SU-DHL-6 (cell line): ENCODE data around the gene ZGRF1.

ENCODE experiments used
- H2AFZ ChIP-seq: fragments of 200-600 bp; sonication (generic); 2 replicates; pipeline ENCODE4 v1.6.1; 2014; ENCODE audit warnings: low read depth, mild to moderate bottlenecking, moderate library complexity, mixed read lengths, antibody characterized with exemption, low read length; ENCODE audit not compliant: severe bottlenecking
- H3F3A ChIP-seq: fragments of 200-600 bp; shearing (Covaris generic); 2 replicates; pipeline ENCODE4 v1.6.0; 2016; ENCODE audit warnings: antibody characterized with exemption, mild to moderate bottlenecking; ENCODE audit not compliant: insufficient read depth
- H3K27ac ChIP-seq: fragments of 200-600 bp; sonication (generic); 2 replicates; pipeline ENCODE4 v1.5.1; 2016; ENCODE audit warnings: low read depth, mild to moderate bottlenecking, low read length, moderate library complexity, mixed read lengths
- H3K27me3 ChIP-seq: fragments of 200-600 bp; sonication (generic), shearing (Covaris generic); 2 replicates; pipeline ENCODE4 v1.6.0; 2014; ENCODE audit warnings: mild to moderate bottlenecking, low read length
- H3K36me3 ChIP-seq: fragments of 200-600 bp; sonication (generic); 2 replicates; pipeline ENCODE4 v1.6.1; 2014; ENCODE audit warnings: mild to moderate bottlenecking, low read length, mixed read lengths
- H3K4me2 ChIP-seq: fragments of 300-600, 200-600 bp; shearing (Covaris generic), sonication (generic); 2 replicates; pipeline ENCODE4 v1.6.0; 2014; ENCODE audit warnings: low read length, low read depth, mild to moderate bottlenecking; ENCODE audit not compliant: poor library complexity, severe bottlenecking
- H3K4me3 ChIP-seq: fragments of 200-600 bp; sonication (generic); 2 replicates; pipeline ENCODE4 v1.5.1; 2014; ENCODE audit warnings: antibody characterized with exemption, low read length, mild to moderate bottlenecking, mixed read lengths; ENCODE audit not compliant: insufficient read depth, poor library complexity, severe bottlenecking
- H3K79me2 ChIP-seq: fragments of 200-600 bp; sonication (generic); 2 replicates; pipeline ENCODE4 v1.6.1; 2014; ENCODE audit warnings: mild to moderate bottlenecking, low read length, moderate library complexity; ENCODE audit not compliant: insufficient read depth
- H3K9ac ChIP-seq: fragments of 200-600 bp; sonication (generic); 2 replicates; pipeline ENCODE4 v1.7.0; 2014; ENCODE audit warnings: mild to moderate bottlenecking, low read length
- H3K9me2 ChIP-seq: fragments of 200-600 bp; sonication (generic); replicated peaks from 2 replicates; pipeline ENCODE4 v1.6.1; 2014; ENCODE audit warnings: low read length; ENCODE audit not compliant: insufficient read depth
- H3K9me3 ChIP-seq: fragments of 200-600 bp; sonication (generic); 2 replicates; pipeline ENCODE4 v1.6.1; 2014; ENCODE audit warnings: low read length, mixed read lengths; ENCODE audit not compliant: insufficient read depth
- H4K20me1 ChIP-seq: fragments of 200-600 bp; sonication (generic); 2 replicates; pipeline ENCODE4 v1.6.1; 2014; ENCODE audit warnings: low read depth, mild to moderate bottlenecking, antibody characterized with exemption, low read length, moderate library complexity, mixed read lengths
- EZH2phosphoT487 ChIP-seq: fragments of 200-600 bp; sonication (generic), shearing (Covaris generic); conservative IDR thresholded peaks from 2 replicates; pipeline ENCODE4 v1.6.1; 2018; ENCODE audit warnings: mild to moderate bottlenecking, antibody characterized with exemption, low read length, moderate library complexity, mixed read lengths
- TF ChIP-seq, protein P1 (sequence below): fragments of 200-600 bp; sonication (generic); IDR thresholded peaks from one replicate; pipeline ENCODE4 v1.5.1; 2017; ENCODE audit warnings: antibody characterized with exemption, mild to moderate bottlenecking, low read length, moderate library complexity; ENCODE audit not compliant: insufficient read depth, poor library complexity, severe bottlenecking

ZGRF1 gene

DNA sequence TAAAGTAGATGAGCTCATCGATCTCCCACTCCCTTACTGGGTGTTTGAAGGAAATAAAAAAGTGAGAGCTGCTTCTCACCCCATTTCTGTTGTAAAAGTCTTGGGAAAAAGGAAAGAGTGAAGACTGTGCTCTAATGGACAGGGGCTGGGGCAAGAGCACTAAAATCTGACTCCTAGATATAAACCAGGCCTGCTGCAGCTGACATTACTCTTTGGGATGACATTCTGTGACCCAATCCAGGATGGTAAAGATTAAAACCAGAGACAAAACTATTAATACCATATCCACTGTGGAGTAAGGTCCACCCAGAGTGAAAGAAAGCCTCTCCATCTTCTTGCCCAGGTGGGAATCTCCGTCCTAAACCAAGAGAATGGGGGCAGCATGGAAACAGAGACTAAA, 100.6 kb downstream of the ZGRF1 start:
- TF ChIP-seq, protein P1, sequence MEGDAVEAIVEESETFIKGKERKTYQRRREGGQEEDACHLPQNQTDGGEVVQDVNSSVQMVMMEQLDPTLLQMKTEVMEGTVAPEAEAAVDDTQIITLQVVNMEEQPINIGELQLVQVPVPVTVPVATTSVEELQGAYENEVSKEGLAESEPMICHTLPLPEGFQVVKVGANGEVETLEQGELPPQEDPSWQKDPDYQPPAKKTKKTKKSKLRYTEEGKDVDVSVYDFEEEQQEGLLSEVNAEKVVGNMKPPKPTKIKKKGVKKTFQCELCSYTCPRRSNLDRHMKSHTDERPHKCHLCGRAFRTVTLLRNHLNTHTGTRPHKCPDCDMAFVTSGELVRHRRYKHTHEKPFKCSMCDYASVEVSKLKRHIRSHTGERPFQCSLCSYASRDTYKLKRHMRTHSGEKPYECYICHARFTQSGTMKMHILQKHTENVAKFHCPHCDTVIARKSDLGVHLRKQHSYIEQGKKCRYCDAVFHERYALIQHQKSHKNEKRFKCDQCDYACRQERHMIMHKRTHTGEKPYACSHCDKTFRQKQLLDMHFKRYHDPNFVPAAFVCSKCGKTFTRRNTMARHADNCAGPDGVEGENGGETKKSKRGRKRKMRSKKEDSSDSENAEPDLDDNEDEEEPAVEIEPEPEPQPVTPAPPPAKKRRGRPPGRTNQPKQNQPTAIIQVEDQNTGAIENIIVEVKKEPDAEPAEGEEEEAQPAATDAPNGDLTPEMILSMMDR: no peak
- no peak for TF ChIP-seq EZH2phosphoT487
- Histone ChIP-seq H3K4me3 (no peak overlapping the region), H3K9ac (no peak overlapping the region), H4K20me1 (no peaks in the 10 kb centered on the region), H3K9me2 (no peaks in the 10 kb centered on the region), H3K9me3 (no peaks in the 10 kb centered on the region), H3K27ac (no peak overlapping the region), H3K79me2 (no peaks in the 10 kb centered on the region), H2AFZ (no peak overlapping the region), H3K27me3 (no peaks in the 10 kb centered on the region), H3K36me3 (no peaks in the 10 kb centered on the region), H3F3A (no peaks in the 10 kb centered on the region), H3K4me2 (no peak overlapping the region)

DNA sequence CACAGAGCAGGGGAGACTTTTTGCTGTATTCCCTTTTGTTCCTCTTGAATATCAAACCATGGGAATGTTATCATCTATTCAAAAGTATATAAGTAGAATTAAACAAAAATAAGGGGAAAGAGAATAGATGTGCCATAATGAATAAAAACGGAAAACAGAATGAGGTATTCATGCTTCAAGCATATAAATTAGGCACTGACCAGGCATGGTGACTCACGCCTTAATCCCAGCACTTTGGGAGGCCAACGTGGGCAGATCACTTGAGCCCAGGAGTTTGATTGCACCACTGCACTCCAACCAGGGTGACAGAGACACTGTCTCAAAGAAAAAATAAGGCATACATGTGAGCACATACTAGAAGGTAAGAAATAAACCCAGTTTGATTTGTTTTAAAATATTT, 104.4 kb downstream of the ZGRF1 start:
- Histone ChIP-seq H3K9me2 (no peaks in the 10 kb centered on the region), H3K27ac (no peak overlapping the region), H3K9ac (no peak overlapping the region), H3K4me2 (no peak overlapping the region), H3K4me3 (no peak overlapping the region), H3K27me3 (no peaks in the 10 kb centered on the region), H4K20me1 (no peaks in the 10 kb centered on the region), H3F3A (no peaks in the 10 kb centered on the region), H3K9me3 (no peaks in the 10 kb centered on the region), H2AFZ (no peak overlapping the region), H3K36me3 (no peaks in the 10 kb centered on the region), H3K79me2 (no peaks in the 10 kb centered on the region)
- TF ChIP-seq, protein P1: no peak
- TF ChIP-seq EZH2phosphoT487: no peak

- no peaks in the 10 kb centered on the region for H3K9me3 ChIP-seq
- no peaks in the 10 kb centered on the region for H3K9me2 ChIP-seq
- no peak overlapping the region for H3K4me2 ChIP-seq
- no peaks in the 10 kb centered on the region for H3K36me3 ChIP-seq
- H4K20me1 ChIP-seq: no peaks in the 10 kb centered on the region
- H3K9ac ChIP-seq: no peak overlapping the region
- H3K27ac ChIP-seq: no peak overlapping the region
- no peak overlapping the region for H2AFZ ChIP-seq
- H3K4me3 ChIP-seq: no peak overlapping the region
- H3K79me2 ChIP-seq: no peaks in the 10 kb centered on the region
- TF ChIP-seq, protein P1: no peak
- no peak for TF ChIP-seq EZH2phosphoT487
- H3K27me3 ChIP-seq: no peaks in the 10 kb centered on the region
- no peaks in the 10 kb centered on the region for H3F3A ChIP-seq
Observed at GRCh38 chr4:112531146-112531545, 105.6 kb downstream of the ZGRF1 start.

GRCh38 chr4:112526061-112526460, 110.6 kb downstream of the ZGRF1 start:
- no peaks in the 10 kb centered on the region for H3K9me3 ChIP-seq
- H3K27ac ChIP-seq: no peak overlapping the region
- H3K79me2 ChIP-seq: no peaks in the 10 kb centered on the region
- no peak overlapping the region for H2AFZ ChIP-seq
- H3K9ac ChIP-seq: no peak overlapping the region
- H3K9me2 ChIP-seq: no peaks in the 10 kb centered on the region
- no peak overlapping the region for H3K4me3 ChIP-seq
- TF ChIP-seq, protein P1: no peak
- no peak for TF ChIP-seq EZH2phosphoT487
- H3K27me3 ChIP-seq: no peaks in the 10 kb centered on the region
- no peaks in the 10 kb centered on the region for H3F3A ChIP-seq
- H3K36me3 ChIP-seq: no peaks in the 10 kb centered on the region
- H4K20me1 ChIP-seq: no peaks in the 10 kb centered on the region
- H3K4me2 ChIP-seq: no peak overlapping the region
